Activated CD4-positive, alpha-beta T cell treated with anti-CD3 and anti-CD28 coated beads, Interleukin-10, Interleukin-2, amounts not matched to agents 100 ng/mL and 50 ng/mL, durations not matched to agents 16 hours and 8 hours (primary cell): ENCODE measurements around the gene PHF10.

Experiments used
- DNase-seq: peaks from one replicate; pipeline ENCODE4 v3.0.0-alpha.2; 2020

Gene PHF10

DNA sequence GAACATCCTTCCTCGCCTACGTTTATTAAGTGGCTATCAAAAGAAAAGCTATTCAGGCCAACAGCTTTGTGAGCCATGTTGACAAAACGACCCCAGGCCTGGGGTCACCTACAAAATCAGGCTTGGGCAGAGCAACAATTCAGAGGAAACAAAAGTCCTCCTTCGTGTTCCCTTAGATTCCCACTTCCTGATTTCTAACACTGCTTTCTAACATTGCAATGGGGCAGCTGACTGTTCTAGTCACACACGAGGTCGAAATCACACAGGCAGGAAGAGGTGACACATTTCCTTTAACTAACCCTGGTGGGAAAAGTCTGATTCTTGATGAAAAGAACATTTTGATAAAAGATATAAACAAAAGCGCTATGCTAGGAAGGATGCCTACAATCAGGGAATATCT lies 54.4 kb downstream of the PHF10 start:
- DNase-seq = no peak

DNA sequence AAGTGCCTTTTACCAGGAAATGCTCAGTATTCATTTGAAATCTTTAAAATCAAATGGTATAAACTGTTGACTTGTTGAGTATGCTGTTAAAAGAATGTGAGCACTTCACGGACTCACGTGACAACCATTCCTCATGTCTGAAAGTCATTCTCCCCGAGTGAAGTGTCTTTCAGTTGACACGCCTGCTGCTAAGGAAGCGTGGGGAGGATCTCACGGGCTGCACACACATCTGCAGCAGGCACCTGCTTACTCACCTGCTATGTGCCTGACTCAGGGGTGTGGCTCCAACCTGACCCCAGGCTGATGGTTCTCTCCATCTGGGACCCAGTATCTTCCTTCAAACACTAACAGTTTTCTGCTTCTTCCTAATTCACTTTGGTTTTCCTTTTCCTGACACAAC lies 55.2 kb downstream of the PHF10 start:
- DNase-seq = no peak

DNA sequence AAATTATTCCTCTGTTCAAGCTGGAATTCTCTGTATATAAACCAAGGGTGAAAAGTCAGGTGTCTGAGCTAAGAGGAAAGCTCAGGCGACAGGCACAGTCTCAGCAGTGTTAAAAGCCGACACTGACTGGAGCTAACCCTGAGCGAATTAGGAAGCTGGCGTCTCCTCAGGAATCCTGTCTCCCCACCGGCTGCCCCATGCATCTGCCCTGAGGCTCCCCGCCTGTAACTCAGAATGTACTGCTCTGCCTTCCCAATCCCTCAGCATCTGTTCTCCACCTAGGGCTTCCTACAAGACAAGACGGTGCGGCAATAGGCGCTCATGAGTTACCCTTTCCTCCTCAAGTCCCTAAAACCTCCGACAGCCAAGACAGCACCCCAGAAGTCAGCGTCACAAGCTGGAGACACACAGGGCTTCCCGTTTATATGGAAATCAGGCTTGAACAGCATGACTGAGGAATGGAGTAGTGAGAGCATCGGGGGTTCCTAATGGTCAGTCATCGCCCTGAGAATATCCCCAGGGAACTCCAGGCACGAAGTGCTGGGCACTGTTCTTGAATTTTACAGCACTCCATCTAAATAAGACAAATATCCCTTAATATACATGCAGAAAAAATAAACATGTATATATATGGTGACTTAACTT lies 56.0 kb downstream of the PHF10 start:
- no peak for DNase-seq

DNA sequence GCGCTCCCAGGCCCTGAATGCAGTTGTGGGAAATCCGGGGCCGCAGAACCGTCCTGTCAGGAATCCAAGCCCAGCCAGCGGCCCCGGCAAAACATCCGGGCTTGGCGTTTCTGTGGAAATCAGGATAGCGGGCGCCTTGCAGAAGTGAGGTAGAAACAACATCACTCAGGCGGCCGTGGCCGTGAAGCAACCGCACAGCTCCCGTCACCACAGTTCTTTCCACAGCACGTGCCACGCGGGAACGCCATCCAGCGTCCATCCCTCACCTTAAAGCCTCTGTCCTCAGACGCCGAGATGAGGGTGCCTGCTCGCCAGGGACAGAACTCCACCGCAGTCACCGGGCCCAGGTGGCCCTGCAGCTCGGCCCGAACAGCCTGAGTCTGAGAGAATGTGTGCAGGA lies 56.6 kb downstream of the PHF10 start:
- no peak for DNase-seq

DNA sequence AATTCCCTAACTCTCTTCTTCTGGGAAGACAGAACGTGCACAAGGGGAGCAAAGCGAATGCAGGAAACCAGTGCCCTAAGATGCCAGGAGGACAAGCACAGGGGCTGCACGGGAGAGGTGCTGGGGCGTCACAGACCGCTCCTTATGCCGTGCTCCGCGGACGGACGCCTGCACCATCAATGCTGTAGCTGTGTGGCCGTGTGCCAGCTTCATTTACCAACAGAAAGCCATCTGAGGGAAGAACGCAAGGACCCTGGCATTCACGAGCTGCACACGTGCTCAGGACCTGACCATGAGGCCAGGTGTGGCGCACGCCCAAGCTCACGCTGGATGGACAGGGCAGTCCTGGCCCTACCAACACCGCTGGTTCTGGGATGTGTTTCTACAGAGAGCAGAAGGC lies 57.9 kb downstream of the PHF10 start:
- DNase-seq = no peak

DNA sequence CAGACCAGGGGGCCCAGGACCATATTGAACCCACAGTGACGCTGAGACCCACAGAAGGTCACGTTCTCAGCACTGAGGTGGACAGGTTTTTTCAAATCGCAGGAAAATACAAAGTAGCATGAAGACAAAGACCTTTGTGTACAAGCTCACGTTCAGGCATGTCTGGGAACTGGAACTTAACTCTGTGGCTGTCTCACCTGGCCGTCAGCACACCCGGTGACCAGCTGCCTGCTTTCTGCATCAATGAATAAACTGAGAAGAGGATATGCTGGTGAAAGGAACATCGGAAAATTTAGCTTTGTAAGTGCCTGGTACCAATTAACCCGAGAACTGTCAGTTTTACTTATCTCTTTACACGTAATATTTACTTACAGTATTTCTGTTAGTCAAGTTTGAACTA lies 59.0 kb downstream of the PHF10 start:
- no peak for DNase-seq

DNA sequence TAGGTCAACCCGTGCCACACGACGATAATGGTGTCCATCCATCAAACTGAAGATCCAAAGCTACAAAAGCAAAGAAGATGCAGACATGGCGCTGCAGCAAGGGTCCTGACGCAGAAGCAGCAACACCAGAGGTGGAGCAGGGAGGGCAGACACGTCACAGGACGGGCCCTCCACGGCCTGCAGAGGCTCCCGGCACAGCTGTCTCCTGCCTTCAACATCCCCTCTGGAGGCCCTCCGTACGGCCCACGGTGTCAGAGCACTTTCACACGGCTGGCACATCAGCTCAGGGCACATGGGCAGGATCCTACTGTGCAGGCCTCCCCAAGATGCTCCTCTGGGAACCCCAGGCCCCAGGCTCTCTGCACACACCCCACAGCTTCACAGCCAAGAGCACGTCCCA lies 60.1 kb downstream of the PHF10 start:
- DNase-seq = no peak

DNA sequence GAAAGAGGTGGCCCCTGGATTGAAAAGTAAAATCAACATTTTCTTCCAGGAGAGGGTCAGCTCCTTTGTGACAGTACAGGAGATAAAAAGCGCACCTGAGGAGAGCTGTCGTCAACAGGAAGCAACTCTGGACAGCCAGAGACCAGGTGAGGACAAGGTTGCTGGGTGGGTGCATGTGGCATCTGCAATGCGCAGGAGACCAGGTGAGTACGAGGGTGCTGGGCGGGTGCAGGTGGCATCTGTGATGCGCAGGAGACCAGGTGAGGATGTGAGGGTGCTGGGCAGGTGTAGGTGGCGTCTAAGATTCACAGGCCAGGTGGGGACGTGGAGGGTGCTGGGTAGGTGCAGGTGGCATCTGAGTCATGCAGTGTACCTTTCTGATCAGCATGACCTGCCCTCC lies 60.8 kb downstream of the PHF10 start:
- DNase-seq = no peak

DNA sequence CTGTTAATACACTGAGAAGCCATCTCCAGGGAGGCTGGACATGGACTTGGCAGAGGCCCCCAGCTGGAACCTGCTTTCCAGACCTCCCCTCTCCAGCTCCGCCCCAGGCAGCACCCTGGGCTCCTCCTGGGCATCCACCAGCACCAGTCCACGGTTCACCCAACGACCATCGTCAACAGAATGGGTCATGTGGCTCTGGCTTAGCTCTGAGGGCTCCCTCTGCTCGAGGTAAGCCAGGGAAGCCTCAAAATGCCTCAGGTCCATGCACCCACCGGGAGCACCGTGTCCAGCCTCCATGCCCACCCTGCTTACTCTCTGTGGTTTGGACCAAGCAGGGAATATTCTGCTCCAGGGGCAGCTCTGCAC lies 62.9 kb downstream of the PHF10 start:
- no peak for DNase-seq

DNA sequence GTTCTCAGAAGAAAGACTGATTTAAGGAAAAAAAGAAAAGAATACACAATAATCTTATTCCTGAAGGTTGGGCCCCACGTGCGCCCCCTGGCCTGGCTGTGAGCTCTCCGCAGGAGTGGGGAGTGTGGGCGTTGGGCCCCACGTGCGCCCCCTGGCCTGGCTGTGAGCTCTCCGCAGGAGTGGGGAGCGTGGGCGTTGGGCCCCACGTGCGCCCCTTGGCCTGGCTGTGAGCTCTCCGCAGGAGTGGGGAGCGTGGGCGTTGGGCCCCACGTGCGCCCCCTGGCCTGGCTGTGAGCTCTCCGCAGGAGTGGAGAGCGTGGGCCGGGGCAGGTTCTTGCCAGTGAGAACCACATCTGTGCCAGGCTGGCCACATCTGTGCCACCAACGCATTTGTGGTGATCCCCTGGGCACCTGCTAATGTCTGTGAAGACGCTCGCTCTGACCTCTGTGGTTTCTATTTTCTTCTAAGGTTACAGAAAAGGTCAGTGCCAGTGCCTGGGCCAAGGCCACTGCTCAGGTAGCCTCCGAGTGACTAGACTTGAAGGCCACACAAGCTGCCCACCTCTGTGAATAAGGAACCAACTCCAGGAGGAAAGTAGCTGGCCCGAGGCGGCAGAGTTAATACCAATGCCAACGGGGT lies 63.4 kb downstream of the PHF10 start:
- DNase-seq = no peak

DNA sequence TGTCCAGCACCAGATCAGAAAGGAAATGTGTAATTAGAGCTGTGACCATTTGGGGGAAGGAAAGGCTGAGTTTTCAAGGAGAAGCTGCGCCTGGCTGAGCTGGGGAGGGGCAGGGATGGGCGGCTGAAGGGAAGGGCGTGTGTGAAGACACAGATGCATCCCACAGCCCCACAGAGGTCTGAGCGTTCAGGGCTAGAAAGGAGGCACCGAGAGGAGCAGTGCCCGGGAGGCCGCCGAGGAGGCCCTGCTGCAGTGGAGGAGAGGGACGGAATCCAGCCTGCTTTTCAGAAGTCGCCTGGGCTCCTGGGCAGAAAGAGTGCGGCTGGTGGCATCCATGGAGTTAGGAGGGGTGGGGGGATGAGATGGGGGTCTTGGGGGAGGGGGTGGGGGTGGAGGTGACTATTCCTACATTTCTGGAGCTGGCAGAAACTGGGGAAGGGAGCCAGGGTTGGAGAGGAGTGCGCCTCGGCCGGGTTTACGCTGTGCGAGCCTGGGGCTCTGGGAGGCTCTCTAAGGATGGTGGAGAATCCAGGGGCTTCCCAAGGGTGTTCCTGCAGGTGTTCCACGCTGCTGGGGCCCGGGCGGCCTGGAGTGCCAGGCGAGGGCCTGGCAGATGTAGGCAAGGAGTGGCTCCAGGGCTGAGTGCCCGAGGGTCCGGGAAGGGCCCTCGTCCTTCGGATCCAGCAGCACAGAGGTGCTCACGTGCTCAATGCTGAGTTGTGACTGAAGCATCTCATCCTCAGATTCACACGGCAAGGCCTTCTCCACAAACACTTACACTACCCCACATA lies 64.3 kb downstream of the PHF10 start:
- no peak for DNase-seq

DNA sequence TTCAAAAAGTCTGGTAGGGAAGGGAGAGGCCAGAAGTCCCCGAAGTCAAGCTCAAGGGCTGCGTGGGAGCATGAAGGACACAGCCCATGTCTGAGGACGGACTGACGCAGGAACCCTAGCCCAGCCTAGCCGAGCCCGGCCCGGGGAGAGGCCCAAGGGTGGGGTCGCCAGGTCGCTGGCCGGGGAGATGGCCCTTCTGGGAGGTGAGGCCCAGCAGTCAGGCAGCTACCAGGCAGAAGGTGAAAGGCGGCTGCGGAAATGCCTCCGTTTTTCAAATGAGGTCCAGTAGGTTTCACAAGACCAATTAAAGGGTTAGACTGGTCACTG lies 67.1 kb downstream of the PHF10 start:
- DNase-seq = no peak

DNA sequence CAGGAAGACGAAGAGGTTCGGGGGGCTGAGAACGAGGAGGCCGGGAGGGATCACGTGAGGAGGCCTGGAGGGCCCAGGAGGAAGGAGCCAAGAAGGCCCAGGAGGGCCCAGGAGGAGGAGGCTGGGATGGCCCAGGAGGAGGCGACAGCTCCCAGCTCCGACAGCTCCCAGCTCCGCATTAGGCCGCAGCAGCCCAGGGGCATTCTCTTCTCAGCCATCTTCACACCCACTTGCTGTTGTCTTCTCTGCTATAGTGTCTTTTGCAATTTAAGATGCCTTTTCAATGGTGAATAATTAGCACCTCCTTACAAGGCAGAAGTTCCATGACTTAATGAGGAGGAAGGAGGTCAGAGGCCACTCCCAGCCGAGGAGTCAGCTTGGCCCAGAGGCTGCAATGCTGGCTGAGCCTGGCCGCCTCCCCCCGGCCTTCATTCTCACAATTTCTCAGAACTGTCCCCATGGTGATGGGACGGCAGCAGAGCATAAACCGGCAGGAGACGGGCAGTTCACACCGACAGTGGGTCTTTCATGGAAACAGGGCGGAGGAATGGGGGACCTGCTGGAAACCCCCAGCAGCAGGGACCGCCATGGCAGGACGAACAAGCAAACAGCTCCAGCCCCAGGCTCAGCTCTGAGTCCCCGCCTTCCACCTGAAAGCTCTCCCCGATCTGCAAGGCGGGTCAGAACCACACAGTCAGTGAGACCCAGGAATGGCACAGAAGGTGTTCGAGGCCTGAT lies 67.6 kb downstream of the PHF10 start:
- DNase-seq = no peak

DNA sequence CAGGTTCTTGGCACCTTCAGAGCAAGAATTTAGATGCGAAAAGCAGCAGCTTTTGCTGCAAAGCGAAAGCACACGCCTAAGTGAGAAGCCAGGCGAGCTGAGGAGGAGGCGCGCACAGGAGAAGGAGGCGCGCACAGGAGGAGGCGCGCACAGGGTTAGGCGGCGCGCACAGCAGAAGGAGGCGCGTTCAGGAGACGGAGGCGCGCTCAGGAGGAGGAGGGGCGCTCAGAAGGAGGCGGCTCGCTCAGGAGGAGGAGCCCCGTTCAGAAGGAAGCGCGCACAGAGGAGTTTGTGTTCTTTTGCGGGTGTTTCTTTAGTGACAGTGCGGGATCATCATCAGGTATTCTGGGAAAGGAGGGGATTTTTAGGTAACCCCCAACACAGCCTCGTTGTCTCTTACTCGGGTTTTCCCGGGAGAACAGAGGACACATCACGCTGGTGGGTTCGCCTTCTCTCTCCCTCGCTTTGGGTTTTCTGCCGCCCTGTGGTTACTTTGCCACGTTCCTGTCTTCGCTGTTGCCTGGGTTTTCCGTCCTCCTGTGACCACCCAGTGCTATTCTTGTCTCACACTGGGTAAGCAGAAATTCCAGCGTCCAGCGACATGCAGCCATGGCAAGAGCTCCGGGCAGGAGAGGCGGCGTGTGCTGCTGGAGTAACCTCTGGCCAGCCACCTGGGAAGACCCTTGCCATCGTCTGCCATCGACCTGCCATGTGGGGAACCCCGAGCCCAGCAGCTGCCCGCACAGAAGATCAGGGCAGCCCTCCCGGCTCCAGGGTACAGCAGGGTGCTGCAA lies 69.5 kb downstream of the PHF10 start:
- DNase-seq = peak; percentile 64
